GM21360 (cell line): ENCODE measurements around the gene CDC7.

Experiments
- ATAC-seq: cut with Tn5 transposase; IDR thresholded peaks from one replicate; pipeline ENCODE4 v1.9.1; 2021; ENCODE audit warnings: mild to moderate bottlenecking, moderate library complexity; ENCODE audit not compliant: unreplicated experiment

CDC7 gene

DNA sequence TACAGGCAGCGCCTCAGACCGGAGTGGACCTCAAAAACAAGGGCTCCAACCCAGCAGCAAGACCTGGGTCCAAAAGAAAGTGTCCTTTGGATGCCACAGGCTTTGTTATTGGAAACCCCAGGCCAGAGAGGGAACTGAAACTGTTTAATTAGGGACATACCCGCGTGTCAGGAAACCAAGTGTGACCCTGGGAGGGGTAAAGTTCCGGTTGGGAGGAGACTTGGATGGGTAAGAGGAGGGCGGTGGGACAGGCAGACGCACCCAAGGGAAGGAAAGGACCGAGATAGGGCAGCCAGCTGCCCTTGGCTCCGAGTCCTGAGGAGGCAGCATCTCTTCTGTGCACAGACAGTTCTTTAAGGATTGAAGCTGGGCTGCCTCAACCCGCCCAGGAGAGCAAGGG lies 71.4 kb downstream of the CDC7 start:
- peak; percentile 92 for ATAC-seq
